IMR-90 (cell line): ENCODE results near the gene GRIN1. TPM values are rescaled to one million over a fixed set of nuclear protein-coding genes. Genes with fewer than 3 reads are reported as not detected.

Source experiments
- ATAC-seq: fragments of 200-7000 bp; cut with Tn5 transposase; 2 replicates; pipeline ENCODE4 v1.9.1; 2020; ENCODE audit warnings: low read depth, mild to moderate bottlenecking, moderate library complexity
- BruUV-seq: library from RNA; stranded (reverse); fragments of 400-500 nt; replicated peaks from 2 replicates; lab custom pipeline; 2021; lab: Mats Ljungman, UMichigan
- CTCF ChIA-PET: fragments of 300-600 bp; formaldehyde crosslinking; extraction: SDS; loops from one replicate; lab custom pipeline; 2021; ENCODE audit warnings: antibody characterized with exemption; lab: Yijun Ruan, JAX
- POLR2A ChIA-PET: fragments of 300-600 bp; sonication (Branson Sonifier 250); formaldehyde crosslinking; loops from one replicate; lab custom pipeline; 2022; ENCODE audit warnings: antibody characterized with exemption; ENCODE audit not compliant: unreplicated experiment; lab: Charles Lee
- DNase-seq: peaks from one replicate; pipeline ENCODE4 v3.0.0; 2013
- H2AFZ ChIP-seq: replicated peaks from 2 replicates; pipeline ENCODE3; 2013; ENCODE audit warnings: low read length, mild to moderate bottlenecking; ENCODE audit not compliant: poor library complexity
- H2AK5ac ChIP-seq: 2 replicates; pipeline ENCODE4 v1.6.1; 2013; ENCODE audit warnings: low read depth, low read length, inconsistent platforms
- H2AK9ac ChIP-seq: replicated peaks from 2 replicates; pipeline ENCODE3; 2013; ENCODE audit warnings: mild to moderate bottlenecking, low read depth, low read length, moderate library complexity; ENCODE audit not compliant: poor library complexity
- H2BK120ac ChIP-seq: 2 replicates; pipeline ENCODE4 v1.6.1; 2013; ENCODE audit warnings: low read depth, low read length, inconsistent platforms
- H2BK15ac ChIP-seq: 3 replicates; pipeline ENCODE4 v1.6.1; 2013; ENCODE audit warnings: low read depth, low read length, inconsistent platforms
- H2BK20ac ChIP-seq: 2 replicates; pipeline ENCODE4 v1.6.1; 2013; ENCODE audit warnings: low read depth, mild to moderate bottlenecking, inconsistent platforms, low read length, moderate library complexity
- H2BK5ac ChIP-seq: 2 replicates; pipeline ENCODE4 v1.6.1; 2013; ENCODE audit warnings: mild to moderate bottlenecking, low read depth, low read length, inconsistent platforms; ENCODE audit not compliant: poor library complexity, severe bottlenecking
- H3K14ac ChIP-seq: replicated peaks from 2 replicates; pipeline ENCODE4 v1.6.1; 2013; ENCODE audit warnings: low read depth, low read length, inconsistent platforms
- H3K18ac ChIP-seq: 2 replicates; pipeline ENCODE4 v1.6.1; 2013; ENCODE audit warnings: low read depth, low read length, control low read depth
- H3K23ac ChIP-seq: 2 replicates; pipeline ENCODE4 v1.6.1; 2013; ENCODE audit warnings: low read depth, low read length, inconsistent platforms
- H3K27ac ChIP-seq: 2 replicates; pipeline ENCODE4 v1.5.1; 2013; ENCODE audit warnings: mild to moderate bottlenecking, control low read depth, low read length; ENCODE audit not compliant: insufficient read depth
- H3K27me3 ChIP-seq: 2 replicates; pipeline ENCODE4 v1.6.1; 2013; ENCODE audit warnings: low read length; ENCODE audit not compliant: control insufficient read depth, insufficient read depth
- H3K36me3 ChIP-seq: 2 replicates; pipeline ENCODE4 v1.6.1; 2013; ENCODE audit warnings: low read length, mixed read lengths; ENCODE audit not compliant: control insufficient read depth, insufficient read depth
- H3K4ac ChIP-seq: 2 replicates; pipeline ENCODE4 v1.6.1; 2013; ENCODE audit warnings: low read depth, low read length, inconsistent platforms
- H3K4me1 ChIP-seq: 2 replicates; pipeline ENCODE4 v1.6.1; 2013; ENCODE audit warnings: low read length, mixed read lengths; ENCODE audit not compliant: control insufficient read depth, insufficient read depth
- H3K4me2 ChIP-seq: 2 replicates; pipeline ENCODE4 v1.6.1; 2013; ENCODE audit warnings: low read depth, mild to moderate bottlenecking, control low read depth, low read length, moderate library complexity
- H3K4me3 ChIP-seq: 2 replicates; pipeline ENCODE4 v1.5.1; 2013; ENCODE audit warnings: low read depth, mild to moderate bottlenecking, control low read depth, low read length, moderate library complexity; ENCODE audit not compliant: insufficient read depth
- H3K56ac ChIP-seq: 2 replicates; pipeline ENCODE4 v1.6.1; 2013; ENCODE audit warnings: low read length, inconsistent platforms; ENCODE audit not compliant: insufficient read depth; ENCODE audit errors: extremely low read depth
- H3K79me1 ChIP-seq, 2 experiments: 2 replicates each; pipeline ENCODE4 v1.6.1; 2013; ENCODE audit warnings: low read length in 2 of 2, inconsistent platforms in 1 of 2, low read depth in 1 of 2
- H3K9ac ChIP-seq: 2 replicates; pipeline ENCODE4 v1.6.1; 2013; ENCODE audit warnings: low read depth, low read length, control low read depth
- H3K9me1 ChIP-seq: 2 replicates; pipeline ENCODE4 v1.6.1; 2013; ENCODE audit warnings: low read length, inconsistent platforms; ENCODE audit not compliant: insufficient read depth
- H3K9me3 ChIP-seq: 2 replicates; pipeline ENCODE4 v1.6.1; 2013; ENCODE audit warnings: low read length; ENCODE audit not compliant: control insufficient read depth, insufficient read depth
- H4K20me1 ChIP-seq: 2 replicates; pipeline ENCODE4 v1.6.1; 2013; ENCODE audit warnings: low read length, inconsistent platforms; ENCODE audit not compliant: insufficient read depth
- H4K5ac ChIP-seq: 2 replicates; pipeline ENCODE4 v1.6.1; 2013; ENCODE audit warnings: mild to moderate bottlenecking, low read depth, low read length, control low read depth
- H4K8ac ChIP-seq, 2 experiments: 2 replicates each; pipeline ENCODE4 v1.6.1; 2013; ENCODE audit warnings: low read depth in 2 of 2, low read length in 2 of 2, control low read depth in 1 of 2, inconsistent platforms in 1 of 2
- H4K91ac ChIP-seq: 2 replicates; pipeline ENCODE4 v1.6.1; 2013; ENCODE audit warnings: low read depth, low read length, inconsistent platforms; ENCODE audit not compliant: insufficient read depth
- BHLHE40 ChIP-seq: fragments of 150-350 bp; IDR thresholded peaks from 2 replicates; pipeline ENCODE4 v1.6.1; 2016; ENCODE audit warnings: mild to moderate bottlenecking, low read depth, low read length
- CEBPB ChIP-seq: IDR thresholded peaks from 2 replicates; pipeline ENCODE4 v1.6.1; 2012; ENCODE audit warnings: low read depth, low read length, improper control_type of control experiment
- CHD1 ChIP-seq: IDR thresholded peaks from 2 replicates; pipeline ENCODE4 v1.6.1; 2012; ENCODE audit warnings: low read depth, low read length, improper control_type of control experiment
- MAZ ChIP-seq: IDR thresholded peaks from 2 replicates; pipeline ENCODE4 v1.6.1; 2012; ENCODE audit warnings: low read depth, mild to moderate bottlenecking, low read length, improper control_type of control experiment, moderate library complexity, borderline replicate concordance
- NFE2L2 ChIP-seq: fragments of 150-350 bp; IDR thresholded peaks from 2 replicates; pipeline ENCODE4 v1.6.1; 2016; ENCODE audit warnings: low read depth, mild to moderate bottlenecking, low read length
- POLR2A ChIP-seq: IDR thresholded peaks from 2 replicates; pipeline ENCODE4 v1.6.1; 2012; ENCODE audit warnings: mild to moderate bottlenecking, low read depth, low read length
- RFX5 ChIP-seq: IDR thresholded peaks from 2 replicates; pipeline ENCODE4 v1.8.0; 2012; ENCODE audit warnings: low read depth, mild to moderate bottlenecking, low read length, moderate library complexity
- WGBS, 2 experiments: methylation state at CpG; one replicate each; pipeline versions ENCODE4 v1.1.5 to v1.1.7; 2013; ENCODE audit warnings: missing lambda C conversion rate in 2 of 2; ENCODE audit not compliant: insufficient read length in 1 of 2; ENCODE audit errors: extremely low coverage in 2 of 2; 5-methylcytosine and 5-hydroxymethylcytosine counted together
- dilution Hi-C: fragments of 300-500 bp; cut with HindIII; formaldehyde crosslinking; loops from one replicate; pipeline ENCODE4 v1.14.3; 2018; ENCODE audit warnings: low sequenced_read_pairs; ENCODE audit not compliant: unreplicated experiment
- in situ Hi-C: fragments of 300-500 bp; cut with MboI; formaldehyde crosslinking; loops from 3 replicates; pipeline ENCODE4 v1.14.3; 2019; ENCODE audit warnings: low sequenced_read_pairs, inconsistent platforms, mixed read lengths
- intact Hi-C: fragments of 100-400 bp; cut with micrococcal nuclease; formaldehyde crosslinking; loops from 2 replicates; pipeline ENCODE4 v1.10.0; 2022
- polyA plus RNA-seq, 3 experiments: library from polyadenylated mRNA; depleted of rRNA; stranded (reverse); fragments of >200 nt; gene quantifications; 2 replicates each; pipeline ENCODE4 v1.2.3, GENCODE V29; 2012; ENCODE audit warnings: low replicate concordance in 1 of 3
- total RNA-seq: library from RNA; depleted of rRNA; stranded (reverse); fragments of >200 nt; gene quantifications from 2 replicates; pipeline ENCODE4 v1.2.3, GENCODE V29; 2012
- TF ChIP-seq, protein P1 (sequence below): fragments of 150-350 bp; IDR thresholded peaks from 2 replicates; pipeline ENCODE4 v1.6.1; 2016; ENCODE audit warnings: low read depth, mild to moderate bottlenecking, low read length, moderate library complexity, borderline replicate concordance
- TF ChIP-seq, protein P2 (sequence below): fragments of 150-350 bp; IDR thresholded peaks from 2 replicates; pipeline ENCODE4 v1.6.1; 2017; ENCODE audit warnings: mild to moderate bottlenecking, antibody characterized with exemption, low read length, low read depth

GRIN1 gene
- total and polyA plus RNA-seq, 2 of the 4 experiments (the other 2 are of a cell fraction), result 0.09 TPM; not detected in 1

DNA sequence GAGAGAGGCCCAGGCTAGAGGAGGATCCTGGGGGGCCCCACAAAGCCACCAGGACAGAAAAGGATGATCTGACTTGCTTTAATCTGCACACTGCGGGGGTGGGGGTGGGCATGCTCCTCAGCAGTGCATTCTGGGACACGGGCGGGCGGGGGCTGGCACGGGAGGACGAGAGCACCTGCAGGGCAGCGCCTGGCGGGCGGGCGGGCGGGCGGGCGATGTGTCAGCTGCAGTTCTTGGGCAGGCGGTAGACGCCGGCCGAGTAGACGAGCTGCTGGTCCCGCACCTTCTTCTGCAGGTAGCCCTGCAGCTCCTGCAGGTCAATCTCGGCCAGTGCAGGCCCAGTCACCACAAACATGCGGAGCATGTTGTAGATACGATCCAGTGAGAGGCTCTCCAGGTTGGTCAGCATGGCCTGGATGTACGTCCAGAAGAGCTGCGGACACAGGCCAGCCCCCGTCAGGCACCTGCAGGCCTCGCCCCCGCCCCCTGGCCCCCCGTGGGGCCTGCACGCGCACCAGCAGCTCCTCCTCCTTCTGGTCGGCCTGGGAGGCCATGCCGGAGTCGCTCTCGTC lies 35.9 kb downstream of the GRIN1 start (continued):
- TF ChIP-seq, protein P1, sequence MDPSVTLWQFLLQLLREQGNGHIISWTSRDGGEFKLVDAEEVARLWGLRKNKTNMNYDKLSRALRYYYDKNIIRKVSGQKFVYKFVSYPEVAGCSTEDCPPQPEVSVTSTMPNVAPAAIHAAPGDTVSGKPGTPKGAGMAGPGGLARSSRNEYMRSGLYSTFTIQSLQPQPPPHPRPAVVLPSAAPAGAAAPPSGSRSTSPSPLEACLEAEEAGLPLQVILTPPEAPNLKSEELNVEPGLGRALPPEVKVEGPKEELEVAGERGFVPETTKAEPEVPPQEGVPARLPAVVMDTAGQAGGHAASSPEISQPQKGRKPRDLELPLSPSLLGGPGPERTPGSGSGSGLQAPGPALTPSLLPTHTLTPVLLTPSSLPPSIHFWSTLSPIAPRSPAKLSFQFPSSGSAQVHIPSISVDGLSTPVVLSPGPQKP, result no peak
- TF ChIP-seq CEBPB (no peak), BHLHE40 (no peak)

DNA sequence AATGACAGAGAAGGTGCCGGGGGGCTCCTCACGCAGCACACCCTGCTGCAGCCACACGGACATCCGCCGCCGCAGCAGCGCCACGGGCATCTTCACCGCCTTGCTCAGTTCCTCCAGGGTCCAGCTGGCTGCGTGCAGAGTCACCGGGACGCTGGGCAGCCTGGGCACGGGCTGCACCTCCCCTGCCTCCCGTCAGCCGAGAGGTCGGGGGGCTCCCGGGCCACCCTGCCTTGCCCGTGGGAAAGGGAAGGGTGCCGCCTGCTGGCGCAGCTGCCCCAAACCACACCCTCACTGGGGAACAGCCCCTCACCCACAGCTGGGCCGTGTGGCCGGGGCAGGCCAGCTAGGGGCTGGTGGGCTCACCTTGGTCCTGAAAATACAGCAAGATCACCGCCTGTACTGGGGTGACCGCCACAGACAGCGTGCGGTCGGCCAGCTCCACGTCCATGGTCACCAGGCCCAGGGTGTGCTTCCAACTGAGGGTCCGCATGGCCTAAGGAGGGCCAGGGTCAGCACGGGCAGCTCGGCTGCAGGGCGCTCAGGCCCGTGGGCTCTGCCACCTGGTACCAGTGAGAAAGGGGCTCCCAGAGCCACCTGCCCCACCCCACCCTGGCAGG lies 36.5 kb downstream of the GRIN1 start:
- Histone ChIP-seq H3K27ac (no peak overlapping the region), H3K4me3 (no peak overlapping the region), H2BK15ac (no peak overlapping the region), H3K9ac (no peak overlapping the region), H3K56ac (no peak overlapping the region), H3K4me2 (no peak overlapping the region), H3K4ac (no peak overlapping the region), H4K20me1 (no peaks in the 10 kb centered on the region; the same call in 1 of the 2 replicates), H3K14ac (no peak overlapping the region), H3K23ac (no peak overlapping the region), H3K18ac (no peak overlapping the region), H3K9me1 (0 out of 2 replicates have a peak, but pooled peaks cover 2% of the 10 kb centered on the region), H3K4me1 (no peaks in the 10 kb centered on the region; the same call in 1 of the 2 replicates), H2BK120ac (no peak overlapping the region), H3K9me3 (no peaks in the 10 kb centered on the region), H3K36me3 (peaks cover 26% of the 10 kb centered on the region), H2AFZ (peak overlapping the region; percentile 14), H4K91ac (no peak overlapping the region), H2BK20ac (no peak overlapping the region), H3K27me3 (peaks cover 18% of the 10 kb centered on the region; the same call in 1 of the 2 replicates), H4K5ac (no peak overlapping the region), H2AK5ac (no peak overlapping the region), H2BK5ac (no peak overlapping the region), H3K79me1 (no peaks in the 10 kb centered on the region), H4K8ac (no peak overlapping the region), H2AK9ac (peak overlapping the region; percentile 72)
- WGBS, 2 experiments, result 49% methylated on average over 22 of the region's 33 CpGs; no CpG with 5 or more reads in 1 of the 2 experiments
- intact Hi-C loops, result no loop called here
- CTCF ChIA-PET, result no interaction called here
- POLR2A ChIA-PET, result no interaction called here
- BruUV-seq, result no TSS peak
- DNase-seq (no peak), ATAC-seq (peak; percentile 38; the same call in 1 of the 2 replicates)
- in situ Hi-C loops, result no loop called here
- dilution Hi-C loops, result no loop called here
- TF ChIP-seq NFE2L2 (no peak), MAZ (no peak), CEBPB (no peak), RFX5 (no peak), POLR2A (no peak), BHLHE40 (no peak), CHD1 (no peak)
- TF ChIP-seq, protein P2, sequence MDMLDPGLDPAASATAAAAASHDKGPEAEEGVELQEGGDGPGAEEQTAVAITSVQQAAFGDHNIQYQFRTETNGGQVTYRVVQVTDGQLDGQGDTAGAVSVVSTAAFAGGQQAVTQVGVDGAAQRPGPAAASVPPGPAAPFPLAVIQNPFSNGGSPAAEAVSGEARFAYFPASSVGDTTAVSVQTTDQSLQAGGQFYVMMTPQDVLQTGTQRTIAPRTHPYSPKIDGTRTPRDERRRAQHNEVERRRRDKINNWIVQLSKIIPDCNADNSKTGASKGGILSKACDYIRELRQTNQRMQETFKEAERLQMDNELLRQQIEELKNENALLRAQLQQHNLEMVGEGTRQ, result no peak
- TF ChIP-seq, protein P1, result no peak
